SKM-1 (cell line): ENCODE data around the gene PDC.

Experiments
- DNase-seq: peaks from one replicate; lab custom pipeline; 2025; ENCODE audit not compliant: unreplicated experiment; lab: John Stamatoyannopoulos, UW

The PDC gene

DNA sequence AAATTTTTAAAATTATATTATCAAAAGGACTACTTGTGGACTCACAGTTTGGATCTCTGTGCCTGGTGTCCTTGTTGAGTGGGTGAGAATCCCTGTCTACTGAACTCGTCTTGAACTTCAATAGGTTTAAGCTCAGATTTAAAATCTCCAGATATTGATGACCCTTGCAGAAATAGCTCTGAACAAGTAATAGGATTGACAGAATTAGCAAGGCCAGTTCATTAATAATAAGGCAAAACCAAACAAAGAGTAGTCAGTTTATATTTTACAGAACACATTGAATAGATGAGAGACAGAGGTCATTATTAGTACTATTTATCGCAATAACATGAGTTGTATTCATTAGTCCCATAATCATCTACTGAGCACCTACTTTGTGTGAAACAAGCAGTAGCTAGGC, at the start of gene PDC:
Gene PDC, minus strand, starts transcription at position 101 of the 400 bp plus-strand sequence. CDS start 11,655 bp downstream, outside the sequence.
- no peak for DNase-seq

DNA sequence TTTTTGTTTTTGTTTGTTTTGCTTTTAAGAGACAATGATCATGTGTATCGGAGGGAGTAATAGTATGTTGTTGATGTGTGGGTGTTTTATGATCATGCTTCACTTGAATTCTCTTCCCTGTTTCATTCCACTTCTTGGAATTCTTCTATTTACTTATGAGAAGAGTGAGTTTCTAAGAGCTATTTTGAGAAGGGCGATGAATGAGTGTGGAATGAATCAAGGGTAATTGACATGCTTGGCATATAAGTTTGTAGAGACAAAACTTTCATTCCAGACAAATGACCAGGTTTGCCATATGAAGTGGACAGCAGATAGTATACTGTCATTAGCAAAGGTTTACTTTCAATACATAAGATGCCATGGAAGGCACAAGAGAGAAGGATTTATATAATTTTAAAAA, 42.3 kb upstream of the PDC start:
- DNase-seq: no peak

DNA sequence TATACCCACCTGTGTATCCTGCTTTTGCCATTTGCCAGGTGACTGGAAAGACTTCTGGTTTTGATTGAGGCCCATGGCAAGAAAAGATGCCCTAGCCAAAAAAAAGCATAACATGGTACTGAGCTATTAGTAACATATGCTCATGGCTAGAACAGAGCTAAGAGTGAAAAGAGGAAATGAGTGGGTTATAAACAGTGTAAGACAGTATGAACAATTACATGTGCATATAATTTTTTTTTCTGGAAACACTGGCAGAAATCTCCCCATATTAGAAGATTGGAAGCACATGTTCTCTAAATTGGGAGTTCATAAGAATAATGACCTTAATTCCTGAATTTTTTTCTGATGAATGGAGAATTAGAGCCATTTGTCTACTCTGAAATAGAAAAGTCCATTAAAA, 41.2 kb upstream of the PDC start:
- no peak for DNase-seq

DNA sequence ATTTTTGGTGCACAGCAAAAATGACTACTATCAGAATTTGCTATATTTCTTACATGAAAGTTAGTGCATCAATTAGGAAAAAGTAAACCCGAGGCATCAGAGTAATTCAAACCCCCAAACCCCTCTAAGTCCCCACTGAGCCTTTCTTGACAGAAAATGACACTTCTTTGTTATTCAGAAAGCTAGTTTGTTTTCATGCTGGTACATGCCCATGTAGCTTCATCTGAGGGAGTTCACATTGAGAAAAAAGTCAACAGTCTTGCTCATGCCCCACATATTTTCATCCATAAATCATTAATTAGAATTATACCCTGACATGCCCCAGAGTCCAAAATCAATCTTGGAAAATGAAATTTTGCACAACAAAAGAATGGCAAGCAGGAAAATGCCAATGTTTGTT, 39.9 kb upstream of the PDC start:
- DNase-seq: no peak

DNA sequence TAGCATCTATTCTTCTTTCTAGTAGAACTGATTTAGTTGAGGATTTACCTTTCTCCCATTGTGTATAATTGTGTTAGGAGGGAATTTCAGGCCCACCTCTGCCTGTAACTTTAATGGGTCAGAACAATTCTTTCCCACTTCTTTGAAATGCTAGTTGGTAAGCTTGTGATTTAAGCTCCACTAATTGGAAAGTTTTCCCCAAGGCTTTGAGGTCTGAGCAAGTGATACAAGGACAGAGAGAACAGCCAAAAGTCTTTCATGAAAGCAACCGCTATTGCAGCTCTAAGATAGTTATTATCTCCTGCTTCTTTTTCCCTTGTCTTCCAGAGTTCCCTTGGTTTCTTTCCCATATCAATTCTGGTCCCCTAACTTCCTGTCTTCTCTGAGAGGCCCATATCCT, 38.7 kb upstream of the PDC start:
- no peak for DNase-seq

DNA sequence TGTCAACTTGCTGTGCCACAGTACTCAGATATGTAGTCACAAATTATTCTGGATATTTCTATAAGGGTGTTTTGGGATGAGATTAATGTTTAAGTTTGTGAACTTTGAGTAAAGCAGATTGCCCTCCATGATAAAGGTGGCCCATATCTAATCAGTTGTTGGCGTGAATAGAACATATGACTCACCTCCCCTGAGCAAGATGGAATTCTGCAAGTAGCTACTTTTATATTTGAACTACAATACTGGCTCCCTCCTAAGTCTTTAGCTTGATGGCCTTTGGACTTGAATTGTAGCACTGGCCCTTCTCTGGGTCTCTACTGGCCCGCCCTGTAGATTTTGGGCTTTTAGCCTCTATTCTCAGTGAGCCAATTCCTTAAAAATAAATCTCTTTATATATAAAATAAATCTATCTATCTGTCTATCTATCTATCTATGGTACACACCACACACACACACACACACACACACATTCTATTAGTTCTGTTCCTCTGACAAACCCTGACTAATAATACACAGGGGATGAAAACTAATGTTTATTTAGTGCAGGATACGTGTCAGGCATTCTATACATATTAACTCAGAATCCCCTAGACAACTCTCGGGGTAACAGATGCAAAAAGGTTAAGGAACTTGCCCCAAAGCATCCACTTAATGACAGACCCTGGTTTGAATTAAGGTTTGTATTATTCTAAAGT, 37.9 kb upstream of the PDC start:
- DNase-seq: no peak

DNA sequence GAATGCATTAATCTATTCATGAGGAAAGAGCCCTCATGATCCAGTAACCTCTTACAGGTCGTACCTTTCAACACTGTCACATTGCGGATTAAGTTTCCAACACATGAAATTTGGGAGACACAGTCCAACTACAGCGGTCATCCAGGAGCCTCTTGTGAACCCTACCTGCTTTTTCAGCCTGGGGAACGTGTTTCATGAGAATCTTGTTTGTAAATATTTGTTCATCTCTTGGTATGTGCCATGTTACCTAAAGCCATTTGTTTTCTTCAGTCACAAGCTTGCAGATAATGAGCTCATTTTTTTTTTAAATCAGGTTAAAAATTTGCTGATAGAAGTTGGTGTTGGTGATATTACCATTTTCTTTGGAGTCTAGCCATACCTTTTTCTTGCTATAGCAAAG, 37.2 kb upstream of the PDC start:
- DNase-seq: no peak

DNA sequence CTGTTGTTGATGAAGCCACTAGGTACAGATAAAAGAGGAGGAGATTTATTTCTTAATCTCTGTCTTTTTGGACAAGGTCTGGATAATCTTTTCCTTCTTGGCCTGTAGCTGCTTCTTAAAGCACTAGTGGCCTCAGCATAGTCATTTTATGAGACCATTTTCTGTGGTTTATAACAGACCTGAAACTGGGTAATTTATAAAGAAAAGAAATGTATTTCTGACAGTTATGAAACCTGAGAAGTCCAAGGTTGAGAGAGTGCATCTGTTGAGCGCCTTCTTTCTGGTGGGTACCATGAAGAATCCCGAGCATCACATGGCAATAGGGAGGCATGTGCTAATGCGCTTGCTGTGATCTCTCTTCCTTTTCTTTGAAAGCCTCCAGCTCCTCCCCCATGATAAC, 36.7 kb upstream of the PDC start:
- no peak for DNase-seq

DNA sequence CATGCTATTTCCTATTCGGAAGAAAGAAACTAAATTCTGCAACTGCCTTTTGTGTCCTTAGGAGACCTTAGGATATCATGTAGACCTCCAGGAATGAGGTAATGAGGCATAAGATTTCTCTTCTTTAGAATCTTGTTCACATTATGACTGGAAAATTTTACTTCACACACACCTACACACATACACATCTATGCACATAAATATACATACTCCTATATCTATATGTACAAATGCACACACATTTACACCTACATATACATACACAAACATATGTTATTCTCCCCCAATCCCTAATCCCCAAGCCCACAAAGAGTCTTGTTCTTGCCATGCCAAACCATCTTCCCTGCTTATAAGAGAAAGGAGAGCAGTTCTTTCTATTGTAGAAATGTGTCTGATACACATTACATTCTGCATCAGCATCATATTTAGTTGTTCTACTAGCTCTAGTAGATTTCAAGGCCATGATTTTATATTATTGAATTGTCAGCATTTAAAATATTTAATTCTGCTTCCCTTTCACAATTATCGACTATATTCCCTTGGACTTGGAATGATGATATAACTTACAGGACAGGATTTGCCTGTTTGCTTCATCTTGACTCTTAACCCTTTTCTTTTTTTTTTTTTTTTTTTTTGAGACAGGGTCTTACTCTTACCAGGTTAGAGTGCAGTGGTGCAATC, 35.4 kb upstream of the PDC start:
- no peak for DNase-seq

DNA sequence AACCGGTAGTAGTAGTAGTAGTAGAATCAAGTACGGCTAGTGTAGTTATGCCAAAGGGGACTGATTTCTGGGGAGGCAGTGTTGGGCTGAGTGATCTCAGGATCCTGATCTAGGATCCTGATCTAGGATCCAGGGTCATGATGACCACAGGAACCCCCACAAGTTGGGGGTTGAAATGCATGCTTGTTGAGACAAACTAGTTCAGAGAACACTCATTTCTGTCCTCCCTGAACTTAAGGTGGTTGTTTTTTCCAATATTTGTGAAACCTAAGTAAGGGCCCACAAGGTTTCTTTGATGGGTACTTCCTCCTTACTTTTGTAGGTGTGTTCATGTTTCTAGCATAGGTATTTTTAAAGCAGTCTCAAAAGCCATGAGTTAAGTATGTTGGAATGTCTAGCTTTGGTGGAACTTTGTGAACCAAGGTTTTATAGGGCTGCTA, 33.9 kb upstream of the PDC start:
- no peak for DNase-seq

DNA sequence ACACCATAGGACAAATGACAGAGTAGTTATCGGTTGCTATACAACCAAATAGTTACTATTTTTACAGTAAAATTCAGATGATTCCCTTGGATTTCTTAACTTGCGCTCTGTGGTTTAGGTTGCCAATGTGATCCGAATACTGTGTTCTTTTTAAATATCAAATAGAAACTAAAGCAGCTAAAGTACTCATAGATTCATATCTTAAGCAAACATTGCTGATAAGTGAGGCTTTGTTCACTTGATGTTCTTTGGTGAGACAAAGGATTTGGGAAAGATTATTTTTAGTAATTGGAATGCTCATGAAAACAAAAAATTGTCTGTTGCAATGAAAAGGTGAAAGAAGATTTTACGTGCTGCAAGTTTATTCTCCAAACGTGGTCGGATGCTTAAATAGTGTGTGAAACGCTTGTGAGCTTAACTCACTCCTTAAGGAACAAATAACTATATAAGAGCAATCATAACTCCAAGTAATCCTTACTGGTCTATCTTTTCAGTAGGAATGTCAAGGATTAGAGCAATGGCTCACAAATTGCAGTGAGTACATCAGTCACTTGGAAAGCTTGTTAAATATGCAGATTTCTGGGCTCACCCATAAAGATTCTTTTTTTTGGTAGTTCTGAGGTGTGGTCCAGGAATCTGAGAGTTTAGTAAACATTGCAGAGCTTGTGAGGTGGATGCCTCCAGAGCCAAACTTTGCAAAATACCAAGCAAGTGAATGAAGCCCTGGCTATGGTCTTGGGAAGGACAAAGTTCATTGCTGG, 31.8 kb upstream of the PDC start:
- no peak for DNase-seq

DNA sequence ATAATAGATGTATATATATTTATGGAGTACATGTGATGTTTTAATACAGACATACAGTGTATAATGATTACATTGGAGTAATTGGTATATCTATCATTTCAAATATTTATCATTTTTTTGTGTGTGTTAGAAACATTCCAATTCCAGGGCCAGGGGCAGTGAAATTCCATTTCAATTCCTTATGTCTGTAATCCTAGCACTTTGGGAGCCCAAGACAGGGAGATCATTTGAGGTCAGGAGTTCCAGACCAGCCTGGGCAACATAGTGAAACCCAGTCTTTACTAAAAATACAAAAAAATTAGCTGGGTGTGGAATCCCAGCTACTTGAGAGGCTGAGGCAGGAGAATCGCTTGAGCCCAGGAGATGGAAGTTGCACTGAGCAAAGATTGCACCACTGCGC, 30.4 kb upstream of the PDC start:
- no peak for DNase-seq

DNA sequence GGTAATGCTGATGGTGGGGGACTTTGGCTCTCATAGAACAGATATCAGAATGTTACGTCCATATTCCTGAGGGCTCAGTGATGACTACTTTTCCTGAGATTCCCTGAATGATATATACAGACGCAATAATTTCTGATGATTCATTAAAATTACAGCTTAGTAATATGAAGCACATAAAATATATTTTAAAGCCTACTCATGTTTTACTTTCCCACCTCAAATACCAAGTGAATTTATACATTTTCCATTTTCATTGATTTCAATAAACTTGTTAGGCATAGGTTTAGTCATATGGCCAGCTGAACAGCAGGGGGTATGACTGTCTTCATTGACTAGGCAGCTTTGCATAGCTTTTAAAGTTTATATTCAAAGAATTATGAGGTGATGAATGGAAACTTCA, 26.2 kb upstream of the PDC start:
- no peak for DNase-seq

DNA sequence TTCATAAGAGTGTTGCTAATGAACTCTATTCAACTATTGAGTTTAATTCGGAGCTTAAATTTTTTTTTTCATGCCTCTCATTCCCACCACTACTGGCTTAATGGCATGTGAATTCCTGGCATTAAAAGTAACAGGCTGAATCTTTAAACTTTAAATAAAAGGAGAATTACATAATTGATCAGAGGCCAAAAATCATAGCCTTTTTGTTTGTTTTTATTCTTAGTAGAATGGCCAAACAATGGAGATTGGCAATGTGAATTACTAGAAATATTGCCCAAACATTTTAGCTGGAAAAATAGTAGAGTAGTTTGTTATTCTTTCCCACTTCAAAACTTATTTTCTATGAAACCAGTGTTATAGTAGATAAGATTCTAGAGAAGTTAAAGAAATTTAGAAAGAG, 25.1 kb upstream of the PDC start:
- no peak for DNase-seq

DNA sequence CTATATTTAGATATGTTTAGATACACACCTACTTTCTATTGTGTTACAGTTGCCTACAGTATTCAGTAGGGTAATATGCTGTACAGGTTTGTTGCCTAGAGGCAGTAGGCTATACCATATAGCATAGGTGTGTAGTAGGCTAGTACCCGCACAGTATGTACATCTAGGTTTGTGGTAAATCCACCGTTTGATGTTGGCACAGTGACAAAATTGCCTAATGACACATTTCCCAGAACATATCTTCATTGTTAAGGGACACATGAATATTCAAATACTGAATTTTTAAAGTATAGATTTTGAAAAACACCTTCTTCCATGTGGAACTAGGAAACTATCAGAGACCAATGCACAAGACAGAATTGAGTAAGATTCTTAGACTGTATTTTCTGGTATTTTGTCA, 22.6 kb upstream of the PDC start:
- DNase-seq: no peak

DNA sequence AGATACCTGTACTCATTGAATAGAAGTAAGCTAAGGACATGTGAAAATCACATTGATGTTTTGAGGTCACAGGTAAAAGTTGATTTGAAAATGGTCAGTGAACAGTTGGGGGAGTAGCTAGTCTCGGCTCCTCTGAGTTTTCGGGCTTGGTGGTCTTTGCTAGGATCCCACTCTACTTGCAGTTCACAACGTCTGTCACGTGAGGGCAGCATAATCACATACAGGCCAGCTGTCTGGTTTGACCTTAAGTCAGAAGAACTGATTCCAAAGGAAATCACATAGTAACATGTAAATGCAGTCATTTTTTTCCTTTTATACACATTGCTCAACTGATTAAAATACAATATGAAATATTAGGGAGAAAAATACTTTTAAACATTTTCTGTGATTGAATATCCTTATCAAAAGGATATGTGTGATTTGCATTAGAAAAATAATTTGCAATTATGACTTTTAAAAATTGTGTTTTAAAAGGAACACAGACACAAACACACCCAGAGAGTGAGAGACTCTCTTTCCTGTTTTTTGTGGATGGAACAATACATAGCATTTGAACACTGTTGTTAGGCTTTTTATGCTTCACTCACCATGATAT, 21.8 kb upstream of the PDC start:
- peak; percentile 14 for DNase-seq

DNA sequence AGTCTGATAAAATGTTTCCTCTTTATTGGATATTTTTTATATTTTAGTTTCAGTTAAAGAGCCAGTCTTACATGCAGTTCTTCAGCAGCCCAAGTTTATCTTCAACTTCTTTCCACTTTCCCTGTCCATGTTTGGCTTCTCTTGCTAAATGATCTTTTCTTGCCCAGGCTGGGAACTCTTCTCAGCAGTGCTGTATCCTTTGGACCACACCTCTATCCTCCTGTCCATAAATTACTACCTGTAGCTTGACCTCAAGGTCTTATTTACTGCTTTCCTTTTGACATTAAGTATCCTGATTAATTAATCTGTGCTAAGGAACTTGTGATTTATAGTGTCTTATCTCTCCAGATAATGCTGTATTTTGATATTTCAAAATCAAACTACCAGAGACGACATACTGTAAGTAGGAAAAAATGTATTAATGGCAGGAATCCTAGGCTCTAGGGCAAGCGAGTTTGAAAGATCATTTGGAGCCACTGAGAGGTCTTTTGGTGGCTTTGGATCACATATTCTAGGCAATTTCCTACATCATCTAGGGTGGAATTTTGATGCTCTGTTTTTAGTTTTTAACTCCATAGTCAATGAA, 20.5 kb upstream of the PDC start:
- DNase-seq: no peak

DNA sequence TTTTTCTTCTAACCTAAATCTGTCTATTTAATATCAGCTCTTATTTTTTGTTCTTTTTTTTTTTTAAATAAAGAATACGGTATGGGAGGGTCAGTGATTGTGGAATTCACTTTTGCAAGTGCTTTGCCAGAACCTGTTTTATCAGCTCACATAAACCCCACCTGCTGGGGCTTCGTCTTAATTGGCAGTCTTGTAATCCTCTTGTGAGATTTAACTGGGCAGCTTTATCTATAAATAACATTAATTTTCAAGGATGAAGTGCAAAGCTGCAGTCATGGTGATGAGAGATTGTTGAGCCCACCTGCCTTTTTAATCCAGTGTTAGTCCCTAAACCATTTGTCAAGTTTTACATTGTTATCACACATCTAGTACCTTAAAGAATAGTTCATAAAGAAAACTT, 18.2 kb upstream of the PDC start:
- no peak for DNase-seq

DNA sequence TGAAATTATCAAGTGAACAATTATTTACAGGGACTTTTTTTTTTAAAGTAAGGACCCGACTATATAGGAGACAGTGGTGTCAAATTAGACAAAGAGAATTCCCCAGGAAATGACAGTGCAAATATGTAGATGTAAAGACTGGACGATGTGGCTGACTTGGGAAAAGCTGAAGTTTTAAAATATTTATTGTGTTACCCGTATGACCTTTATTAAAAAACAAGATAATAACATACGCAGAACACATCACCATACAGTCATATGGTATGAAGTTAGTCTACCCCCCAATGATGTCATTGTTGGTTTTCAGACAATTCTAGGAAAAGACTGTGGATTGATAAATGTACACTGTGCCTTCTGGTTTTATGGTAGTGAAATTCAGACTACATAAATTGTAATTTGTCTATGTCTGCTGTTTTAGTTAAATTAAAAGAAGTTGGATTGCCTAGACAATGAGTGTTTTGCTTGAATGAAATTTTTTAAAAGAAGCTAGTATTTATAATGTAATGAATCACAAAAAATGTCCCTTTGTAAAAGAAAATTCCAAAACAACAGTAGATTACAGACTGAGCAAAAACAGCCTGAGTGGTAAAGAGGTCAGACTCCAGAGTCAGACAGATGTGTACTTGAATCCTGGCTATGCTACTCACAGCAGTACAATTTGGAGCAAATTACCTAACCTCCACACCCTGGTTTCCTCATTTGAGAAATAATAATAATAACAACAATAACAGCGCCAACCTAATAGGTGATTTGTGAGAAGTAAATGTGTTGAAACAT, 15.5 kb upstream of the PDC start:
- DNase-seq: no peak

DNA sequence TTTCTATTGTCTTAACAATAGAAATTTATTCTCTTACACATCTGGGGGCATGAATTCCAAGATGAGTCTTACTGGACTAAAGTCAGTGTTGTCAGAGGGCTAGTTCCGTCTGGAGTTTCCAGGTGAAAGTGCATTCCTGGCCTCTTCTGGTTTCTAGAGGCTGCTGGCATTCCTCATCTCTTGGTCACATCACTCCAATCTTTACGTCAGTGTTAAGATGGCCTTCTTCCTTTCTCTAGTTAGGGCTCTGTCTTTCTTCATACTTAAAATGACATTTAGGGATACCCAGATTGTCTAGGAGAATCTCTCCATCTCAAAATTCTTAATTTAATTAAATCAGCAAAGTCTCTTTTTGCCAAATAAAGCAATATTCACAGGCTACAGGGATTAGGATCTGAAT, 13.3 kb upstream of the PDC start:
- no peak for DNase-seq

DNA sequence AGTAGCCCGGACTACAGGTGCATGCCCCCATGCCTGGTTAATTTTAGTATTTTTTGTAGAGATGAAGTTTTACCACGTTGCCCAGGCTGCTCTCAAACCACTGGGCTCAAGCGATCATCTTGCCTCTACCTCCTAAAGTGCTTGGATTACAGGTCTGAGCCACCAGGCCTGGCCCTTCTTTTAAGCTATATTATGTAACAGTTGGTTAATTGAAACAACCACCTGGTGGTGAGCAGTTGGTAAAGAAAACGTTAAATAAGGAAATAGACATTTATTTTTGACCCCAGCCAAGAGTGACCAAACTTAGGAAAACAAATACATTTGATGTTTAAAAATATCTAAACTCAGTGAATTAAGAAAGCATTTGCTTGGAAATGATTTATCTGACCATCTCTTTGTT, 12.1 kb upstream of the PDC start:
- DNase-seq: no peak
